RWPE2 (cell line): ENCODE data around the gene DYNC2H1.

Experiments
- ATAC-seq: fragments of 200-7000 bp; cut with Tn5 transposase; 3 replicates; pipeline ENCODE4 v1.9.1; 2021; ENCODE audit warnings: low read depth
- DNase-seq: peaks from one replicate; pipeline ENCODE4 v3.0.0-alpha.2; 2020; ENCODE audit warnings: low spot score
- H3K27ac ChIP-seq: fragments of 450-650 bp; 2 replicates; pipeline ENCODE4 v1.5.1; 2017; ENCODE audit warnings: mild to moderate bottlenecking; ENCODE audit not compliant: poor library complexity, severe bottlenecking
- H3K27me3 ChIP-seq: fragments of 250-450 bp; sonication (Bioruptor Pico); 2 replicates; pipeline ENCODE4 v1.5.1; 2021; ENCODE audit warnings: mild to moderate bottlenecking, moderate library complexity; ENCODE audit not compliant: insufficient read depth, poor library complexity, severe bottlenecking
- H3K36me3 ChIP-seq: fragments of 250-450 bp; sonication (Bioruptor Pico); 2 replicates; pipeline ENCODE4 v1.5.1; 2020; ENCODE audit warnings: low read depth, mild to moderate bottlenecking, moderate library complexity
- H3K4me1 ChIP-seq: fragments of 250-450 bp; sonication (Bioruptor Pico); 2 replicates; pipeline ENCODE4 v1.5.1; 2021; ENCODE audit warnings: mild to moderate bottlenecking, moderate library complexity; ENCODE audit not compliant: insufficient read depth, poor library complexity, severe bottlenecking
- H3K4me3 ChIP-seq: fragments of 250-450 bp; sonication (Bioruptor Pico); 2 replicates; pipeline ENCODE4 v1.5.1; 2021; ENCODE audit warnings: mild to moderate bottlenecking, moderate library complexity; ENCODE audit not compliant: severe bottlenecking
- H3K9me3 ChIP-seq: fragments of 250-450 bp; sonication (Bioruptor Pico); 2 replicates; pipeline ENCODE4 v1.5.1; 2021; ENCODE audit warnings: mild to moderate bottlenecking, moderate library complexity; ENCODE audit not compliant: severe bottlenecking
- TF ChIP-seq, protein P1 (sequence below): fragments of 450-650 bp; IDR thresholded peaks from one replicate; pipeline ENCODE4 v1.5.1; 2017; ENCODE audit warnings: mild to moderate bottlenecking, moderate library complexity; ENCODE audit not compliant: poor library complexity, severe bottlenecking

DYNC2H1 gene

DNA sequence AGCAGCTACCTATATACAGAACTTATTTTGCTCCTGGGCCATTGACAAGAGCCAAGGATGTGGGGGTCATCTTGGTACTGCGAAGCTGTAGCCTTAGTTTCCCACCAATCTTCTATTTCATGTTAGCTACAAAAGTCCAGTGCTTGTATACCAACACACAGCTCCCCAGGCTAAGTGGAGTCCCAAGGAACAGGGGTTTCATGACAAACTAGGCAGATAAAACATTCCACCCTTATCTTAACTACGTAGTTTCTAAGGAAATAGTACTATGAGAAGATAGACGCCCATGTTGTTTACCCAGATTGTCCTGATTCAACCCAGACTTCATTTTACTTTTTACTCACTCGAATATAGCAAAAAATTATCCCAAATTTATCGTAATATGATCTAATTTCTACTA, 218.5 kb downstream of the DYNC2H1 start:
- no peak for DNase-seq
- Histone ChIP-seq H3K27ac (no peak overlapping the region), H3K36me3 (no peaks in the 10 kb centered on the region; the same call in none of the 2 replicates), H3K27me3 (no peaks in the 10 kb centered on the region), H3K9me3 (no peaks in the 10 kb centered on the region), H3K4me3 (no peak overlapping the region), H3K4me1 (no peaks in the 10 kb centered on the region)
- TF ChIP-seq, protein P1, sequence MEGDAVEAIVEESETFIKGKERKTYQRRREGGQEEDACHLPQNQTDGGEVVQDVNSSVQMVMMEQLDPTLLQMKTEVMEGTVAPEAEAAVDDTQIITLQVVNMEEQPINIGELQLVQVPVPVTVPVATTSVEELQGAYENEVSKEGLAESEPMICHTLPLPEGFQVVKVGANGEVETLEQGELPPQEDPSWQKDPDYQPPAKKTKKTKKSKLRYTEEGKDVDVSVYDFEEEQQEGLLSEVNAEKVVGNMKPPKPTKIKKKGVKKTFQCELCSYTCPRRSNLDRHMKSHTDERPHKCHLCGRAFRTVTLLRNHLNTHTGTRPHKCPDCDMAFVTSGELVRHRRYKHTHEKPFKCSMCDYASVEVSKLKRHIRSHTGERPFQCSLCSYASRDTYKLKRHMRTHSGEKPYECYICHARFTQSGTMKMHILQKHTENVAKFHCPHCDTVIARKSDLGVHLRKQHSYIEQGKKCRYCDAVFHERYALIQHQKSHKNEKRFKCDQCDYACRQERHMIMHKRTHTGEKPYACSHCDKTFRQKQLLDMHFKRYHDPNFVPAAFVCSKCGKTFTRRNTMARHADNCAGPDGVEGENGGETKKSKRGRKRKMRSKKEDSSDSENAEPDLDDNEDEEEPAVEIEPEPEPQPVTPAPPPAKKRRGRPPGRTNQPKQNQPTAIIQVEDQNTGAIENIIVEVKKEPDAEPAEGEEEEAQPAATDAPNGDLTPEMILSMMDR: no peak
- ATAC-seq: no peak

DNA sequence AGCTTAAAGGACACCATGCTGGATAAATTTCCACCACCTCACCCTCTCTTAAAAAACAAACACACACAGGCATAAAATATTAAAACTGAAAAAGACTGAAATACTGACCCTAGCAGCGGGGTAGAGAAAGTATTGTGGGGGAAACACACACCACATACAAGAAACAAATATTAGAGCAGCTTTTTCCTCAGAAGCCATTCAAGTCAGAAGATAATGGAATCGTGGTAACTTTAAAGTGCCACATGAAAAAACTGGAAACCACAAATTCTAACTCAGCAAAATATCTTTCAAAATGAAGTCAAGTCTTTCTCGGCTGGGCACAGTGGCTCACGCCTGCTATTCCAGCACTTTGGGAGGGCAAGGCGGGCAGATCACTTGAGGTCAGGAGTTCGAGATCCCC, 223.2 kb downstream of the DYNC2H1 start:
- Histone ChIP-seq H3K27ac (no peak overlapping the region), H3K4me3 (no peak overlapping the region), H3K9me3 (no peaks in the 10 kb centered on the region), H3K27me3 (no peaks in the 10 kb centered on the region), H3K36me3 (no peaks in the 10 kb centered on the region), H3K4me1 (no peaks in the 10 kb centered on the region)
- DNase-seq (no peak), ATAC-seq (no peak)
- TF ChIP-seq, protein P1: no peak

DNA sequence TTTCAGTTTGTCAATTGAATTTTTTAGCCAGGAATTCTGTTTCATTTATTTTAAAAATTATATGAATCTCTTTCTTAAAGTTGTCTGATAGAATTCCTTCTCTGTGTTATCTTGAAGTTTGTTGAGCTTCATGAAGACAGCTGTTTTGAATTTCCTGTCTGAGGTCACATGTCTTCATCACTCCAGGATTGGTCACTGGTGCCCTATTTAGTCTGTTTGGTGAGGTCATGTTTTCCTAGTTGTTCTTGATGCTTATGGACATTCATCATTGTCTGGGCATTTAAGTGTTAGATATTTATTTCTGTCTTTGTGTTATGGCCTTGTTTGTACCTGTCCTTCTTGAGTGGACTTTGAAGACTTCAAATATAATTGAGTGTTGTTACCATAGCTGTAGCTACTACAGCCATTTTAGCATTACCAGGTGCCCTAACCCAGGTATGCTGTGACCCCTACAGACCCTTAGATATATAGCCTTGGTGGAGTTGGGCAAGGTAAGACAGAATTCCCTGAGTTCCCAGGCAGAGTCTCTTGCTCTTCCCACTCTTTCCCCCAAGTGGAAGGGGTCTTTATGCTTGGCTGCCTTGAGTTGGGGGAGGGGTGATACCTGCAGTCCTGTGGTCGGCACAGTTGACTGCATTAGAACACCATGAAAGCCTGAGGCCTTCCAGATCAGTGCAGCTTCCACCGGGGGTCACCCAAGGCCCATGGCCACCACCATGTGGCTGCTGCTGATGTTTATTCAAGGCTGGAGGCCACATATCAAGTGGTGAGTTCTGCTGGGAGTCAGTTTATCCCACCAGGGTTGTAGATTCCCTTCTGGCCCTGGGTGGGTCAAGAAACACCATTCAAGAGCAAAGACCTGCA, 229.6 kb downstream of the DYNC2H1 start:
- Histone ChIP-seq H3K36me3 (0 out of 2 replicates have a peak, but pooled peaks cover 5% of the 10 kb centered on the region), H3K4me1 (no peaks in the 10 kb centered on the region), H3K9me3 (no peaks in the 10 kb centered on the region), H3K27me3 (no peaks in the 10 kb centered on the region), H3K27ac (no peak overlapping the region), H3K4me3 (no peak overlapping the region)
- ATAC-seq (no peak; the same call in 2 of the 3 replicates), DNase-seq (no peak)
- TF ChIP-seq, protein P1: no peak

DNA sequence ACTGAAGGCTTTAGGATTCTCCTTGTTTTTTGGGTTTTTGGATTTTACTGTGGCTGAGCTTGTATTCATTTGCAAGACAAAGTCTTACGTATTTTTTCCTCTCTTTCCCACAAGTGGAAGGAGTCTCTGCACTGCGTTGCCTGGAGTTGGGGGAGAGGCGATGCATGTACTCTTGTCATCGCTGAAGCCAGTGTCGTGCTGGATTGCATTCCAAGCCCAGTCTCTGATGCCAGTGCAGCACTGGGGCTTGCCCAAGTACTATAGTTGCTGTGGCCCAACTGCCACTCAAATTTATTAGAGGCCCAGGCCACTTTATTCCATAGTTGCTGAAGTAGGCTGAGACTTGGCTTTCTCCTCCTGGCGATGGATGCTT, 230.2 kb downstream of the DYNC2H1 start:
- TF ChIP-seq, protein P1: no peak
- no peaks in the 10 kb centered on the region for H3K9me3 ChIP-seq
- ATAC-seq: no peak
- no peak for DNase-seq
- no peaks in the 10 kb centered on the region for H3K27me3 ChIP-seq
- 0 out of 2 replicates have a peak, but pooled peaks cover 5% of the 10 kb centered on the region for H3K36me3 ChIP-seq
- H3K27ac ChIP-seq: no peak overlapping the region
- H3K4me3 ChIP-seq: no peak overlapping the region
- no peaks in the 10 kb centered on the region for H3K4me1 ChIP-seq

DNA sequence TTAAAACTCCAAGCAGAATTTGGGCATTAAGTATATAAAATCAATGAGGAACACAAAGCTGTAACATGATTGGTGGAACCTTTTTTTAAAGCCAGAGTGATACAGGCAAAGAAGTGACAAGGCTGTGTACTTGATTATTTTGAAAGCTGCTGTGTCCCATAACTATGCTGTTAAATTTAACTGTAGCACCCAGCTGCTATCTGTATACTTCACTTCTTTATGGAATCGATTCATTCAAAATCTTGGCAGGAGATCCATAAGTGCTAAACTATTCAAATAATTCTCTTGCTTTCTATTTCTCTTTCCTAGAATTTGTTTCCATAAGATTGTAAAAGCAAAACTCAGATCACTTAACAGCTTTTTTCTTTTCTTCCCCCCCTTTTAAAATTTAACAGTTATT, 231.7 kb downstream of the DYNC2H1 start:
- no peak overlapping the region for H3K27ac ChIP-seq
- no peaks in the 10 kb centered on the region for H3K9me3 ChIP-seq
- DNase-seq (no peak), ATAC-seq (no peak)
- H3K4me3 ChIP-seq: no peak overlapping the region
- no peaks in the 10 kb centered on the region for H3K27me3 ChIP-seq
- no peaks in the 10 kb centered on the region for H3K4me1 ChIP-seq
- TF ChIP-seq, protein P1: no peak
- 0 out of 2 replicates have a peak, but pooled peaks cover 5% of the 10 kb centered on the region for H3K36me3 ChIP-seq
